Lung (tissue), 12 donors: ENCODE results near the gene PLCD1. TPM values are rescaled to one million over a fixed set of nuclear protein-coding genes. Genes with fewer than 3 reads are reported as not detected.

ENCODE experiments used
- ATAC-seq: fragments of 200-7000 bp; cut with Tn5 transposase; one replicate; pipeline ENCODE4 v1.9.1; 2020; ENCODE audit warnings: moderate number of reproducible peaks; ENCODE audit not compliant: insufficient read depth, low FRiP score
- DNase-seq, 3 donors: peaks; one replicate each; pipeline ENCODE4 v3.0.0-alpha.2; 2013 to 2017
- H3K27ac ChIP-seq, 2 donors: one replicate each; pipeline ENCODE4 v1.5.1; 2013; ENCODE audit warnings: mild to moderate bottlenecking in 2 of 2, moderate library complexity in 2 of 2, control low read depth in 1 of 2, inconsistent platforms in 1 of 2, low read depth in 1 of 2, low read length in 1 of 2
- H3K27me3 ChIP-seq, 3 donors: one replicate each; pipeline ENCODE4 v1.5.1; 2013; ENCODE audit warnings: low read length in 2 of 3; ENCODE audit not compliant: control insufficient read depth in 3 of 3, insufficient read depth in 3 of 3
- H3K36me3 ChIP-seq, 4 donors: one replicate each; pipeline ENCODE4 v1.5.1; 2013; ENCODE audit warnings: low read length in 4 of 4, mild to moderate bottlenecking in 1 of 4, moderate library complexity in 1 of 4; ENCODE audit not compliant: control insufficient read depth in 4 of 4, insufficient read depth in 4 of 4
- H3K4me1 ChIP-seq, 5 donors: one replicate each; pipeline ENCODE4 v1.5.1; 2013; ENCODE audit warnings: low read length in 5 of 5, mild to moderate bottlenecking in 2 of 5, moderate library complexity in 1 of 5; ENCODE audit not compliant: control insufficient read depth in 5 of 5, insufficient read depth in 5 of 5
- H3K4me3 ChIP-seq: one replicate; pipeline ENCODE4 v1.5.1; 2013; ENCODE audit warnings: mild to moderate bottlenecking, control low read depth, moderate library complexity
- H3K9ac ChIP-seq, 2 donors: one replicate each; pipeline ENCODE4 v1.5.1; 2013; ENCODE audit warnings: low read length in 2 of 2, control low read depth in 1 of 2; ENCODE audit not compliant: insufficient read depth in 1 of 2
- H3K9me3 ChIP-seq, 4 donors: one replicate each; pipeline ENCODE4 v1.5.1; 2013; ENCODE audit warnings: low read length in 3 of 4, mild to moderate bottlenecking in 1 of 4, moderate library complexity in 1 of 4; ENCODE audit not compliant: control insufficient read depth in 4 of 4, insufficient read depth in 3 of 4
- CTCF ChIP-seq: IDR thresholded peaks from 2 replicates; pipeline ENCODE4 v1.5.1; 2012; ENCODE audit warnings: mild to moderate bottlenecking; ENCODE audit errors: control extremely low read depth, extremely low read depth
- WGBS, 2 donors: extraction: QIAGEN DNeasy Blood & Tissue Kit; methylation state at CpG; one replicate each; pipeline ENCODE4 v1.1.7; 2013; 5-methylcytosine and 5-hydroxymethylcytosine counted together
- polyA plus RNA-seq, 2 donors: library from polyadenylated mRNA; stranded (reverse); fragments of 200-250 nt; gene quantifications; one replicate each; pipeline ENCODE4 v1.2.1, GENCODE V29; 2013
- total RNA-seq, 2 donors: library from RNA; depleted of rRNA in 1 of 2; stranded (reverse); fragments of >200 nt in 1 of 2; gene quantifications; one replicate each; pipeline ENCODE4 v1.2.1, GENCODE V29; 2014 to 2021
- donor health status: control.
- donor health status: control.
- donor health status: Bipolar disorder and iron deficiency.
- donor health status: healthy.
- donor health status: DM: yes; HTN: yes; CAD: no.

The PLCD1 gene
- total and polyA plus RNA-seq, 4 donors: 16.9 to 55.3 (median 21.3) TPM

GRCh38 chr3:38003371-38003816, 26.0 kb downstream of the PLCD1 start:
- Histone ChIP-seq H3K27ac (peak overlapping the region in 1 of 2 donors; percentile 43), H3K9me3 (no peaks in the 10 kb centered on the region), H3K27me3 (no peaks in the 10 kb centered on the region), H3K4me1 (peaks cover 0 to 14% (median 4%) of the 10 kb centered on the region in 5 donors), H3K36me3 (peaks cover 0 to 53% (median 33%) of the 10 kb centered on the region in 4 donors), H3K9ac (no peak overlapping the region), H3K4me3 (no peak overlapping the region)
- DNase-seq (peak; percentile 58 to 68 (median 59)), ATAC-seq (peak; percentile 45)
- peak; percentile 57 for TF ChIP-seq CTCF
- 43 to 59% methylated on average over 6 to 7 of the region's 7 CpGs for WGBS, 2 donors

- DNase-seq (no peak), ATAC-seq (no peak)
- H3K4me1 ChIP-seq: peaks cover 0 to 18% (median 7%) of the 10 kb centered on the region in 5 donors
- H3K27ac ChIP-seq: no peak overlapping the region
- no peak overlapping the region for H3K9ac ChIP-seq
- TF ChIP-seq CTCF: no peak
- 84 to 92% methylated on average over 9 of the region's 9 CpGs for WGBS, 2 donors
- peaks cover 0 to 49% (median 31%) of the 10 kb centered on the region in 4 donors for H3K36me3 ChIP-seq
- H3K4me3 ChIP-seq: no peak overlapping the region
- H3K27me3 ChIP-seq: no peaks in the 10 kb centered on the region
- H3K9me3 ChIP-seq: no peaks in the 10 kb centered on the region
Measured at GRCh38 chr3:38002940-38003339, 26.5 kb downstream of the PLCD1 start.

- Histone ChIP-seq H3K4me3 (no peak overlapping the region), H3K27ac (no peak overlapping the region), H3K27me3 (no peaks in the 10 kb centered on the region), H3K36me3 (peaks cover 0 to 43% (median 29%) of the 10 kb centered on the region in 4 donors), H3K9ac (no peak overlapping the region), H3K4me1 (peaks cover 0 to 20% (median 7%) of the 10 kb centered on the region in 5 donors), H3K9me3 (no peaks in the 10 kb centered on the region)
- no peak for TF ChIP-seq CTCF
- WGBS, 2 donors: 95 to 96% methylated on average over 6 of the region's 6 CpGs
- ATAC-seq: no peak
- DNase-seq: no peak
Measured at GRCh38 chr3:38002291-38002876, 27.1 kb downstream of the PLCD1 start.
